Measurements from ENCODE around the gene EDRF1.

The EDRF1 gene

GRCh38 chr10:125742465-125742864 lies 23.0 kb downstream of the EDRF1 start:
- ChIA-PET CTCF (no interaction called here), POLR2A (no interaction called here)
- Histone ChIP-seq H3K4me3 (ENCODE audit: low read depth, low read length) (no peak overlapping the region), H3K27ac (ENCODE audit: extremely low read depth, low read depth, low read length) (no peak overlapping the region), H3K36me3 (ENCODE audit: control insufficient read depth in 2 of 2, insufficient read depth in 1 of 2, low read length in 2 of 2) (peaks cover 90 to 97% of the 10 kb centered on the region in 2 experiments), H3K4me1 (ENCODE audit: control insufficient read depth, insufficient read depth, low read length) (no peaks in the 10 kb centered on the region), H3K9me3 (ENCODE audit: control insufficient read depth, insufficient read depth, low read depth, low read length) (no peaks in the 10 kb centered on the region)
- TF ChIP-seq ZNF544 (tag by site-specific recombination; IDR thresholded peaks at IDR 0.05): no peak
- TF ChIP-seq BCL11A (tag by site-specific recombination; IDR thresholded peaks at IDR 0.05; ENCODE audit: low read depth): no peak
- TF ChIP-seq ZNF677 (tag by site-specific recombination; IDR thresholded peaks at IDR 0.05): no peak
- TF ChIP-seq ZNF768 (tag by site-specific recombination; IDR thresholded peaks at IDR 0.05): no peak
- TF ChIP-seq KLF16 (tag by site-specific recombination; IDR thresholded peaks at IDR 0.05): no peak
- no peak for TF ChIP-seq ZNF626 (tag by site-specific recombination; IDR thresholded peaks at IDR 0.05)
- TF ChIP-seq, protein P1, sequence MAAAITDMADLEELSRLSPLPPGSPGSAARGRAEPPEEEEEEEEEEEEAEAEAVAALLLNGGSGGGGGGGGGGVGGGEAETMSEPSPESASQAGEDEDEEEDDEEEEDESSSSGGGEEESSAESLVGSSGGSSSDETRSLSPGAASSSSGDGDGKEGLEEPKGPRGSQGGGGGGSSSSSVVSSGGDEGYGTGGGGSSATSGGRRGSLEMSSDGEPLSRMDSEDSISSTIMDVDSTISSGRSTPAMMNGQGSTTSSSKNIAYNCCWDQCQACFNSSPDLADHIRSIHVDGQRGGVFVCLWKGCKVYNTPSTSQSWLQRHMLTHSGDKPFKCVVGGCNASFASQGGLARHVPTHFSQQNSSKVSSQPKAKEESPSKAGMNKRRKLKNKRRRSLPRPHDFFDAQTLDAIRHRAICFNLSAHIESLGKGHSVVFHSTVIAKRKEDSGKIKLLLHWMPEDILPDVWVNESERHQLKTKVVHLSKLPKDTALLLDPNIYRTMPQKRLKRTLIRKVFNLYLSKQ (tag by site-specific recombination; IDR thresholded peaks at IDR 0.05; ENCODE audit: borderline replicate concordance): no peak
- TF ChIP-seq ZSCAN5A (tag by site-specific recombination; IDR thresholded peaks at IDR 0.05): no peak
- TF ChIP-seq OVOL3 (tag by site-specific recombination; IDR thresholded peaks at IDR 0.05): no peak
- no peak for TF ChIP-seq ZNF76 (tag by site-specific recombination; IDR thresholded peaks at IDR 0.05; ENCODE audit: borderline replicate concordance, low read depth)
- no peak for TF ChIP-seq ZNF561 (tag by site-specific recombination; IDR thresholded peaks at IDR 0.05; ENCODE audit: borderline replicate concordance)
- no peak for TF ChIP-seq ZNF423 (tag by site-specific recombination; IDR thresholded peaks at IDR 0.05)
- no peak for TF ChIP-seq KLF1 (tag by site-specific recombination; IDR thresholded peaks at IDR 0.05)
- TF ChIP-seq ZNF510 (tag by site-specific recombination; IDR thresholded peaks at IDR 0.05; ENCODE audit: insufficient replicate concordance): no peak
- TF ChIP-seq HOXA7 (CRISPR knock-in tag; IDR thresholded peaks at IDR 0.05; ENCODE audit: borderline replicate concordance): no peak

- no peak overlapping the region for H3K27ac ChIP-seq (ENCODE audit: extremely low read depth, low read depth, low read length)
- ChIA-PET POLR2A (interaction anchor here (1.0 kb wide), 1 partner anchor 78 kb away, joined by 5 read pairs; the partner anchor contains the start of genes BCCIP and UROS), CTCF (no interaction called here)
- TF ChIP-seq, protein P2, sequence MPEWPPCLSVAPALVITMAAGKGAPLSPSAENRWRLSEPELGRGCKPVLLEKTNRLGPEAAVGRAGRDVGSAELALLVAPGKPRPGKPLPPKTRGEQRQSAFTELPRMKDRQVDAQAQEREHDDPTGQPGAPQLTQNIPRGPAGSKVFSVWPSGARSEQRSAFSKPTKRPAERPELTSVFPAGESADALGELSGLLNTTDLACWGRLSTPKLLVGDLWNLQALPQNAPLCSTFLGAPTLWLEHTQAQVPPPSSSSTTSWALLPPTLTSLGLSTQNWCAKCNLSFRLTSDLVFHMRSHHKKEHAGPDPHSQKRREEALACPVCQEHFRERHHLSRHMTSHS (tag by site-specific recombination; IDR thresholded peaks at IDR 0.05): no peak
- TF ChIP-seq ZNF707 (tag by site-specific recombination; IDR thresholded peaks at IDR 0.05) (no peak), MYNN (tag by site-specific recombination; IDR thresholded peaks at IDR 0.05; ENCODE audit: borderline replicate concordance) (no peak), ELK4 (IDR thresholded peaks at IDR 0.05; ENCODE audit: borderline replicate concordance, low read depth, low read length) (no peak), GLIS2 (tag by site-specific recombination; IDR thresholded peaks at IDR 0.05) (no peak), ZNF664 (tag by site-specific recombination; IDR thresholded peaks at IDR 0.05) (no peak), ZNF560 (tag by site-specific recombination; IDR thresholded peaks at IDR 0.05; ENCODE audit: borderline replicate concordance) (no peak), ZNF670 (tag by site-specific recombination; IDR thresholded peaks at IDR 0.05; ENCODE audit: low read depth) (no peak), ZNF48 (tag by site-specific recombination; IDR thresholded peaks at IDR 0.05) (no peak)
- TF ChIP-seq, protein P3, sequence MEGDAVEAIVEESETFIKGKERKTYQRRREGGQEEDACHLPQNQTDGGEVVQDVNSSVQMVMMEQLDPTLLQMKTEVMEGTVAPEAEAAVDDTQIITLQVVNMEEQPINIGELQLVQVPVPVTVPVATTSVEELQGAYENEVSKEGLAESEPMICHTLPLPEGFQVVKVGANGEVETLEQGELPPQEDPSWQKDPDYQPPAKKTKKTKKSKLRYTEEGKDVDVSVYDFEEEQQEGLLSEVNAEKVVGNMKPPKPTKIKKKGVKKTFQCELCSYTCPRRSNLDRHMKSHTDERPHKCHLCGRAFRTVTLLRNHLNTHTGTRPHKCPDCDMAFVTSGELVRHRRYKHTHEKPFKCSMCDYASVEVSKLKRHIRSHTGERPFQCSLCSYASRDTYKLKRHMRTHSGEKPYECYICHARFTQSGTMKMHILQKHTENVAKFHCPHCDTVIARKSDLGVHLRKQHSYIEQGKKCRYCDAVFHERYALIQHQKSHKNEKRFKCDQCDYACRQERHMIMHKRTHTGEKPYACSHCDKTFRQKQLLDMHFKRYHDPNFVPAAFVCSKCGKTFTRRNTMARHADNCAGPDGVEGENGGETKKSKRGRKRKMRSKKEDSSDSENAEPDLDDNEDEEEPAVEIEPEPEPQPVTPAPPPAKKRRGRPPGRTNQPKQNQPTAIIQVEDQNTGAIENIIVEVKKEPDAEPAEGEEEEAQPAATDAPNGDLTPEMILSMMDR (tag by site-specific recombination; IDR thresholded peaks at IDR 0.05): no peak
- TF ChIP-seq, protein P4, sequence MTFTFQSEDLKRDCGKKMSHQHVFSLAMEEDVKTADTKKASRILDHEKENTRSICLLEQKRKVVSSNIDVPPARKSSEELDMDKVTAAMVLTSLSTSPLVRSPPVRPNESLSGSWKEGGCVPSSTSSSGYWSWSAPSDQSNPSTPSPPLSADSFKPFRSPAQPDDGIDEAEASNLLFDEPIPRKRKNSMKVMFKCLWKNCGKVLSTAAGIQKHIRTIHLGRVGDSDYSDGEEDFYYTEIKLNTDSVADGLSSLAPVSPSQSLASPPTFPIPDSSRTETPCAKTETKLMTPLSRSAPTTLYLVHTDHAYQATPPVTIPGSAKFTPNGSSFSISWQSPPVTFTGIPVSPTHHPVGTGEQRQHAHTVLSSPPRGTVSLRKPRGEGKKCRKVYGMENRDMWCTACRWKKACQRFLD (tag by site-specific recombination; IDR thresholded peaks at IDR 0.05): no peak
- H3K4me3 ChIP-seq (ENCODE audit: low read depth, low read length): no peak overlapping the region
- H3K36me3 ChIP-seq (ENCODE audit: control insufficient read depth in 2 of 2, insufficient read depth in 1 of 2, low read length in 2 of 2): peaks cover 92 to 97% of the 10 kb centered on the region in 2 experiments
- H3K4me1 ChIP-seq (ENCODE audit: control insufficient read depth, insufficient read depth, low read length): no peaks in the 10 kb centered on the region
- H3K9me3 ChIP-seq (ENCODE audit: control insufficient read depth, insufficient read depth, low read depth, low read length): no peaks in the 10 kb centered on the region
These were observed 25.4 kb downstream of the EDRF1 start for GRCh38 chr10:125744909-125745308.

Measured in HEK293 (cell line).